GM21390 (cell line): ENCODE results near the gene MCM7.

Experiments
- ATAC-seq: cut with Tn5 transposase; IDR thresholded peaks from one replicate; pipeline ENCODE4 v1.9.1; 2021; ENCODE audit not compliant: unreplicated experiment

MCM7 gene

DNA sequence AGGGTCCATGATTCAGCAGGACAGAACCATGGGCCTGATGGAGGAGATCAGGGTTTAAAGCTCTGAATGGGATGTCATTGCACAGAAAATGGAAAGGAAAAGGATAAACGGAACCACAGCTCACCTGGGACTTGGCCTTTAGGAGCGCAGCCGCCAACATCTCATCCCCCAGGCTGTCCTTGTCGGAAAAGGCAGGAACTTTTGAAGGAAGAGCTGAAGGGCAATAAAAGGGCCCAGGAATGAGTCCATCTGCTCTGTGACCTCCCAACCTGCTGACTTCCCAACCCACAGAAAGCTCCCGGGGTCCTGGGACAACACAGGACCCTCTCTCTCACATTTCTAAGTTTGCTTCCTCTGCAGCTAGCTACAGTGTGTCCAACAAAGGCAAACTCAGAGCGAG lies 25.8 kb downstream of the MCM7 start:
- no peak for ATAC-seq

DNA sequence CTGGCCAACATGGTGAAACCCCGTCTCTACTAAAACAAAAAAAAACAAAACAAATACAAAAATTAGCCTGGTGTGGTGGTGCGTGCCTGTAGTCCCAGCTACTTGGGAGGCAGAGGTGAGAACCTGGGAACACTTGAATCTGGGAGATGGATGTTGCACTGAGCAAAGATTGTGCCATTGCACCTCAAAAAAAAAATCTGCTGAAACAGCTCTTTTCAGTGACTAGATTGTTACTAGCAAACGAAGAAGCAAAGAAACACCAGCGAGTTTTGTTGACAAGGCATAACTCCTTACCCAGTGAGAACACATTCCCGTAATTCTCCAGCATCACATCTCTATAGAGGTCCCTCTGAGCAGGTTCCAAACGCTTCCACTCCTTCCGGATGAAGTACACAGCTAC lies 26.4 kb downstream of the MCM7 start:
- no peak for ATAC-seq

DNA sequence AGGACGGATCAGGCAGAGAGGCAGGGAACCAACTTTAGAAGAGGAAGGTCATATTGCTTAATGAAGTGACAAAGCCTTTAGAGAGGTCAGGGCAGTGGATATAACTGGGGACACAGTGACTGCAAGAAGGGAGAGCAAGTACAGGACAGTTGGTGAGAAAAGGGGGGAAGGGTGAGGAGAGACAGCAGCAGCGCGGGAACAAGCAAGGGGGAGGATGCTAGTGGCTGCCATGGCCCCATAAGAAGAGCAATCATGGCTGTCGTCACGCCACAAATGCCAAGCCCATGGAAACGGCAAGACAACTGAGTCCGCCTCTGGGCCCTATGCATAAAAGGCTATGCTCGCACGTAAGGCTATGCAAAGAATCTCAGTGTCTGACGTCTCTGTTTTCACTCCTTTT lies 28.7 kb downstream of the MCM7 start:
- no peak for ATAC-seq

DNA sequence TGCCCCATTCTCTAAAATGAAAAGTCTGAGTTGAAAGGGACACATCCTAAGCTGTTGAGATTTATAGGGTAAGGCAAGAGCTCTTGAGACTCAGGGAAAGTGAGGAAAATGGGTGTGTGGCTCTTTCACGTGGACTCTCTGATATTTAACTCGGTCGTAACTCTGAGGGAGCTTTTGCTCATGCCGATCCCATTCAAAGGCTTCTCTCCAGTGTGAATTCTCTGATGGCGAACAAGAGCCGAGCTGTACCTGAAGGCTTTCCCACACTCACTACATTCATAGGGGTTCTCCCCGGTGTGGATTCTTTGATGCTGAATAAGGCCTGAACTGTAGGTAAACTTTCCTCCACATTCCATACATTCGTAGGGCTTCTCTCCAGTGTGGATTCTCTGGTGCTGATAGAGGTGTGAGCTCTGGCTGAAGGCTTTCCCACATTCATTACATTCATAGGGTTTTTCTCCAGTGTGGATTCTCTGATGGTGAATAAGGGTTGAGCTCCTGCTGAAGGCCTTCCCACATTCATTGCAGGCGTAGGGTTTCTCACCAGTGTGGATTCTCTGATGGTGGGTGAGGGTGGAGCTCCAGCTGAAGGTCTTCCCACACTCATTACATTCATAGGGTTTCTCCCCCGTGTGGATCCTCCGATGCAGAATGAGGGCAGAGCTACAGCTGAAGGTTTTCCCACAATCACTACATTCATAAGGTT lies 30.0 kb downstream of the MCM7 start:
- no peak for ATAC-seq

DNA sequence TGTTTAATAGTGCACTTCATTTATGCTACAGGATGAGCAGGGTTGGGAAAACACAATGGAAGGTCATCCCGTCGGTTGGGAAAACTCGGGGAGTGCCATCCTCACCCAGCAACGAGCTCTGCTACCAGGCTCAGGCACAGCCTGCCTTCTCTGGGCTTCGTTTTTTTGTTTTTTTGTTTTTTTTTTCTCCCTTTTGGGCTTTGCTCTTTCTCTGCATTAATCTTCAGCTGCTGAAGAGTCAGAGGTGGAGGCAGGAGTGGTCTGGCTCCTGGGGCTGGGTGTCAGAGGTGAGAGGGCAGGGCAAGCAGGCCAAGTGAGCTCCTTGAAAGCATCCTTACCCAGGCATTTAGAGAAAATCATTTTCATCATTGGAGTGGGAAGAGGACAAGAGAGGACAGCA lies 31.2 kb downstream of the MCM7 start:
- ATAC-seq, result no peak

DNA sequence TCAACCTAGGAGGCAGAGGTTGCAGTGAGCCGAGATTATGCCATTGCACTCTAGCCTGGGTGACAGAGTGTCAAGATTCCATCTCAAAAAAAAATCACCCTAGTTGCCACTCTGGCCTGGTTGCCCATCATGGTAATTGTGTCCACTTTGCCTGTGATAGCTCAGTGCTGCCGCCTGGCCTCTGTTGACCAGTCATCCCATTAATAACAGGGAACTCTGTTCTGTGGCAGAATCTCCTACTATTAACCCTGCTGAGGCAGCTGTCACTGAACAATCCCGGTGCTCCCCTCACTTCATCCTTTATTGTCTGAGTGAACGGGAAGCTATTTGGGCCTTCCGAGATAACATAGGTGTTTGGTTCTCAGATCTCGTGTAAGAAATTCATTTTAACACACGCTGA lies 34.2 kb downstream of the MCM7 start:
- no peak for ATAC-seq

DNA sequence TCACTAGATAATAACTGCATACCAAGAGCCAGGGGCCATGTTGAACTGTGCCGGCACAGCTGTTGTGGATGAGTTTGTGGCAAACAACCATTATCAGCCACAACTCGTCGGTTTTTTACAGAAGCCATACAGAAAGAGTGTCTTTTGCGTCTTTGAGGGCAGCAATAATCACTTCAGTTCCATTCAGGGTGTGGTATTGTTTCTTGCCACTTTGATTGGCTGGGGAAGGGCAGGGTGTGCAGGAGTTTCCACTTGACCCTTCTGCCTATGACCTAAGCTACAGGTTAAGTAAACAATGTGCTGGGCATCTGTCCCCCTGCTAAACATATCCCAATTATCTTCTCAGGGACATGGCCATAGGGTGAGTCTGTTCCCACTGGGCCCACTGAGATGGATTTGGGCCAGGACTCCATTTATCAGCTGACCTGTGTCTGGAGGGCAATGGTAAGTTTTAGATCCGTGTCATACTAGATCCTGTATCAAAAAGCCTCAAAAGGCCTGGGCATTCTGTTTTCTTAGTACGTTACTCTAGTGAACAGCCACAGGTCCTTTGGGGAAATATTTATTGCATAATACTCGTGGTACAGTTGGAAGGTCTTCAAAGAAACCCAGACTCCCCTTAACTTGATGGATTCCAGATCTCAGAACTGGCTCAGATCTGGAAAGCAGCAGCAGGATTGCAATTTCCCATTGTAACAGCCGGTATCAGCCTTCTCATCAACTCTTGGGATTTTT lies 35.6 kb downstream of the MCM7 start:
- no peak for ATAC-seq

DNA sequence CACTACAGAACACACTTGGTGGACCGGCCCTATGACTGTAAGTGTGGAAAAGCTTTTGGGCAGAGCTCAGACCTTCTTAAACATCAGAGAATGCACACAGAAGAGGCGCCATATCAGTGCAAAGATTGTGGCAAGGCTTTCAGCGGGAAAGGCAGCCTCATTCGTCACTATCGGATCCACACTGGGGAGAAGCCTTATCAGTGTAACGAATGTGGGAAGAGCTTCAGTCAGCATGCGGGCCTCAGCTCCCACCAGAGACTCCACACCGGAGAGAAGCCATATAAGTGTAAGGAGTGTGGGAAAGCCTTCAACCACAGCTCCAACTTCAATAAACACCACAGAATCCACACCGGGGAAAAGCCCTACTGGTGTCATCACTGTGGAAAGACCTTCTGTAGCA lies 37.0 kb downstream of the MCM7 start:
- no peak for ATAC-seq

DNA sequence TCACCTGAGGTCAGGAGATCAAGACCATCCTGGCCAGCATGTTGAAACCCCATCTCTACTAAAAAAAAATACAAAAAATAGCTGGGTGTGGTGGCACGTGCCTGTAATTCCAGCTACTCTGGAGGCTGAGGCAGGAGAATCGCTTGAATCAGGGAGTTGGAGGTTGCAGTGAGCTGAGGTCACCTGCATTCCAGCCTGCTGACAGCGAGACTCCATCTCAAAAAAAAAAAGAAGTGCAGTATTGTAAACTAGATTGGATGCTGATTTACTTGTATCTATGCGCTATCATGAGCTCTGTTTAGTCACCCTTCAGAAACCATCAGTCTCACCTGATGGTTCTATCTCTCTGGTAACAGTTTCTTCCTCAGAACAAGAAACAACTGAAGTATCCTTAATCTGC lies 37.8 kb downstream of the MCM7 start:
- no peak for ATAC-seq

DNA sequence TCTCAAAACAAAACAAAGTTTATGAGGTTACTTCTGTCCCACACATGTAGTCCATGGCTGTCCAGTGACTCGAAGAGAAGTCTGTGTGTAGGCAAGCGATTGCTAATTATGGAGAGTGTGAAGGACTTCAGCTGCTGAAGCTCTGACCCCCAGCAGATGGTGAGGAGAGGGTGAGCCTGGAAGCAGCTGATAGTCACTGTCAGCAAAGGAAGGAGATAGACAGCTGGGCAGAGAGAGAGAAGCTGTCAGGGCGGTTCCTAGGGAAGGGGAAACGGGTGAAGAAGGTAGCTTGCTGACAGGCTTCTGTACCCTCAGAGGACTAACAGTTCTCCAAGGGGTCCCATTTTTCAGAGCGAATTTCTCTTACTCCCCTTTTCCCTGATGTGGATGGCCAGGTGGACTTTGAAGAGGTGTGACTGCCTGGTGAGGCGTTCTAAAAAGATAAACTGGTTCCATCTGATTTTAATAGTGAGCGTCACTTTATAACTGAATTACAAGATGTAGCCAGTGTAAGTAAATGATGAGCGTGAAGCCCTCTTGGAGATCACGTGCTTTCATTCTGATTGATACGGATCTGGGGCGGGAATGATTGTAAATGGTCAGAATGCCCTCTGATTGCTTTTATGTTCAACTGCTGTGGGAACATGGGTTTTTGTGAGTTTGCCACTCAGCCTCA lies 39.5 kb downstream of the MCM7 start:
- ATAC-seq, result no peak

DNA sequence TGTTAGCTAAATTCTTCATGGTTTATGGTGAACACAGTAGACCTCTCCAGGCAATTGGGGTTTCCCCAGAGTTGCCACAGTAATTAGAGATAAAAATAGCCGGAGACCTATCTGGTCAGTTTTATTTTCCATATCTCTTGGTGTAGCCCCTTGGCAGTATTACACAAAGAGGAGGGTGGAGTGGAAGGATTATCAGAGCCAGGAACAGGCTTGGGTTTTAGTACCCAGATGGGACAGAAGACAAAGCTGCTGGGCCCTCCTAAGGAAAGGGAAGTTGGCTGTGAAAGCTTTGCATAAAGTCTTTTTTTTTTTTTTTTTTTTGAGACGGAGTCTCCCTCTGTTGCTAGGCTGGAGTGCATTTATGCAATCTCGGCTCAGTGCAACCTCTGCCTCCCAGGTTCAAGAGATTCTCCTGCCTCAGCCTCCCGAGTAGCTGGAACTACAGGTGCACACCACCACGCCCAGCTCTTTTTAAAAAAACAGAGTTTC lies 41.9 kb downstream of the MCM7 start:
- no peak for ATAC-seq

DNA sequence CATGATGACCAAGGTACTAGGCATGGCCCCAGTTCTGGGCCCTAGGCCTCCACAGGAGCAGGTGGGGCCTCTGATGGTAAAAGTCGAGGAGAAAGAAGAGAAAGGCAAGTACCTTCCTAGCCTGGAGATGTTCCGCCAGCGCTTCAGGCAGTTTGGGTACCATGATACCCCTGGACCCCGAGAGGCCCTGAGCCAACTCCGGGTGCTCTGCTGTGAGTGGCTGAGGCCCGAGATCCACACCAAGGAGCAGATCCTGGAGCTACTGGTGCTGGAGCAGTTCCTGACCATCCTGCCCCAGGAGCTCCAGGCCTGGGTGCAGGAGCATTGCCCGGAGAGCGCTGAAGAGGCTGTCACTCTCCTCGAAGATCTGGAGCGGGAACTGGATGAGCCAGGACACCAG lies 44.2 kb downstream of the MCM7 start:
- ATAC-seq, result no peak

DNA sequence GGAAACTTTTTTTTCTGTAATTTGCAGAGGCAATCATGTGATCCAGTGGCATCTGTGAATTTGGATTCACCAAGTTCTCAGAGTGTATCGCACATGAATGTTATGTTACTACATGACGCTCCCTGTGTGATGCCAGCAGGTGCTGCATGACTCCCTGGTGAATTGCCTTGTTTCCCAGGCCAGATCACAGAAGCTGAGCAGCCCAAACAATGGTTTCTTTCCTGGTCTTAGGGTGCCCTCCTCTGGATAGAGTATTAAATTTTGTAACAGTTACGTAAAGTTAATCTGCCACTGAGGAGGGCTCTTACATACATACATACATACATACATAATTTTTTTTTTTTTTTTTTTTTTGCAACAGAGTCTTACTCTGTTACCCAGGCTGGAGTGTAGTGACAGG lies 48.0 kb downstream of the MCM7 start:
- ATAC-seq, result no peak

DNA sequence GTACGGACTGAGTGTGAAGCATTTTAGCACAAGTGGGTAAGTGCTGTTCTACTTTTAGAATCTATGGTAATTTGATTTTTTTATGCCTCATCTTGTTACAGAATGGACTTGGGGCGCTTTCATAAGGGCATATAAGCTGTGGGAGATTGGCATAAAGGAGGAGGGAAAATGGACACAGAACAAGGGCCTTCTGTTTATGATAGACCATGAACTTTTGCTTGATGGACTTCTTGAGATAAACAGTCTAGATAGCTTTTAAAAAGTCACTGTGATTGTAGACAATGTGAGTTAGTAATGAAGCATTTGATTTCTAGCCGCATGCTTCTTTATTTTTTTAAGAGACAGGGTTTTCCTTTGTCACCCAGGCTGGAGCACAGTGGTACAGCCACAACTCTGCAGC lies 49.6 kb downstream of the MCM7 start:
- no peak for ATAC-seq

DNA sequence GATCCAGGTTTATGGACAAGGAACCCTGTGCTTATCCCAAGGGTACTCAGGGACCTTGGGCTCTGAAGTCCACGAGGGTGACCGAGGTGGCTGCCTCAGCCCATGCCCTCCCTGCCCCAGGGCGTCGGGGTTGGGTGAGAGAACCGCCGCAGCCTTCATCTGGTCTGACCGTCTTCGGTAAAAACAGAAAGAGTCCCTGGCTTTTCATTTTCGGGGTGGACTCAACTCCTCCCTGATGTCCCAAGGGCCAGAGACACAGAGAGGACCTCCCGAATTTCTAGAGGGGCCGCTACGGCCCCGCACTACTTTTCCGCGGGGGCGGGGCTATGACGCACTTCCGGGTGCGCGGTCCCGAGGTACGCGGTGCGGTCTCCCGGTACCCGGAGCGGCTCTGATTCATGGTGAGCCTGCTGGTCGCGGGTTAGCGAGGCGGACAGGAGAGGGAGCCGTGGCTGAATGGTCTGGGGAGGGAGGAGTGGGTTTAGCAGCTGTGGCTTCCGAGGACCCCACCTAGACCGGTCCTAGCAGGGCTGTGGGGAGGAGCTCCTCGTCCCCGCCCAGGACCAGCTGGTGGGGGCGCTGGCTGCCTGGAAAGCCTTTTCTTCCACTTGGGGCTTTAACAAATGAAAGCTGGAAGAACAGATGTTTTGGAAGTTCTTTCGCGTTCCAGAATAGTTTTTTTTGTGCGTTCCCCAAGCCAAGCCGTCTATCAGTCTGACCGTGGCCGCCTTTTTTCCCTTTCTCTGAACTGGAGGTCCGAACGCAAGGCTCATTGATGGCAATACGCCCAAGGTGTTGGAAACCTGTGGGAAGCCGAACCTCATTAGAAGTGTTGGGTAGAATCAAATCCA lies 51.5 kb downstream of the MCM7 start, which contains the start of gene ZSCAN21:
Gene ZSCAN21, plus strand, starts transcription at position 334 of the 851 bp plus-strand sequence. CDS start 7,233 bp downstream, outside the sequence.
- peak; percentile 82 for ATAC-seq

DNA sequence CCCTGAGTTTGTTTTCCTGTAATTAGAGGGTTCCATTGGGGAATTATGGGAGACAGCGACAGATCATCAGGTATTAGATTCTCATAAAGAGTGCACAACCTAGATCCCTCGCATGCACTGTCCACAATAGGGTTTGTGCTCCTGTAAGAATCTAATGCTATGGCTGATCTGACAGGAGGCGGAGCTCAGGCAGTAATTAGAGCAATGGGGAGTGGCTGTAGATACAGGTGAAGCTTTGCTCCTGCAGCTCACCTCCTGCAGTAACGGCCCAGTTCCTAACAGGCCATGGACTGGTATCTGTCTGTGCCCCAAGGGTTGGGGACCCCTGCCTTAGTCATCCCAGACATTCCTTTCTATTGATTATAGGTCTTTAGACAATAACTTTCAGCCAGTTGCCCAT lies 52.5 kb downstream of the MCM7 start:
- no peak for ATAC-seq

DNA sequence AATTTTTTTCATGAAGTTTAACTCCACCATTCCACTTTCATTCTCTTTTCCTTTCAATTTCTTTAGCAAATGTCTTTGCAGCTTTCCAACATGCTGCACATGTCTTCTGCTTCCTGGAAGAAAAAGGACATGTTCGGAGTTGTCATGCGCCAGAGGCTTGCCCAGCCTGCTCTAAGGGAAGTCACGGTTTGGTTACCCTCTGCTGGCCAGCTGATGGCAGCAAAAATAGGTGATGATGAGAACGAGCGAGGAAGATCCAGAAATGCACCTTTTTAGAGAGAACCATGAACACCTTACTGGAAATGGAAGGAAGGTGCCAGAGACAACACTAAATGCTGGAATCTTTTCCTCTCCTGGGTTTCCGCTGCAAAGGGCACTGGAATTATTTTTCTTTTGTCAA lies 56.5 kb downstream of the MCM7 start:
- ATAC-seq, result no peak
